Heart right ventricle (tissue), 16 donors: ENCODE results near the gene RASSF8. TPM values are rescaled to one million over a fixed set of nuclear protein-coding genes. Genes with fewer than 3 reads are reported as not detected.
A peak's percentile ranks its signal among the peaks of the same experiment; 100 is the strongest.

ENCODE experiments used
- ATAC-seq, 8 donors: fragments of 200-7000 bp; cut with Tn5 transposase; one replicate each; pipeline ENCODE4 v1.9.1; 2020; ENCODE audit warnings: mild to moderate bottlenecking in 8 of 8, moderate library complexity in 8 of 8, moderate number of reproducible peaks in 1 of 8
- DNase-seq, 2 donors: peaks; one replicate each; pipeline ENCODE4 v3.0.0-alpha.2; 2020
- H3K27ac ChIP-seq, 10 donors: fragments of 200-600 bp; sonication (generic) in 2 of 10; one replicate each; pipeline versions ENCODE4 v1.5.0 to v1.8.0; 2020 to 2022; ENCODE audit warnings: mild to moderate bottlenecking in 3 of 10
- H3K27me3 ChIP-seq, 7 donors: fragments of 200-600 bp; one replicate each; pipeline ENCODE4 v1.8.0; 2021 to 2022; ENCODE audit warnings: mild to moderate bottlenecking in 2 of 7
- H3K36me3 ChIP-seq, 9 donors: fragments of 200-600 bp; sonication (generic) in 1 of 9; one replicate each; pipeline versions ENCODE4 v1.5.0 to v1.8.0; 2020 to 2022; ENCODE audit warnings: mild to moderate bottlenecking in 2 of 9
- H3K4me1 ChIP-seq, 9 donors: fragments of 200-600 bp; sonication (generic) in 1 of 9; one replicate each; pipeline versions ENCODE4 v1.5.0 to v1.8.0; 2020 to 2022; ENCODE audit warnings: mild to moderate bottlenecking in 4 of 9
- H3K4me3 ChIP-seq, 10 donors: fragments of 200-600 bp; sonication (generic) in 2 of 10; one replicate each; pipeline versions ENCODE4 v1.5.0 to v1.8.0; 2020 to 2022; ENCODE audit warnings: mild to moderate bottlenecking in 7 of 10, moderate library complexity in 2 of 10
- H3K9me3 ChIP-seq, 11 donors: fragments of 200-600 bp in 10 of 11; sonication (generic) in 2 of 11; one replicate each; pipeline versions ENCODE4 v1.5.0 to v1.8.0; 2013 to 2022; ENCODE audit warnings: mild to moderate bottlenecking in 2 of 11, control low read depth in 1 of 11, moderate library complexity in 1 of 11
- WGBS, 2 donors: extraction: QIAGEN DNeasy Blood & Tissue Kit; methylation state at CpG; one replicate each; pipeline ENCODE4 v1.1.7; 2013; ENCODE audit warnings: inconsistent platforms in 1 of 2; 5-methylcytosine and 5-hydroxymethylcytosine counted together
- intact Hi-C, 10 donors: fragments of 100-400 bp; cut with DNase I; formaldehyde crosslinking; loops; one replicate each; pipeline versions ENCODE4 v1.11.1 to v1.14.2; 2022
- polyA plus RNA-seq, 2 donors: library from polyadenylated mRNA; stranded (reverse); fragments of 200-250 nt; gene quantifications; one replicate each; pipeline ENCODE4 v1.2.3, GENCODE V29; 2013
- total RNA-seq, 10 donors: library from RNA; stranded (reverse); fragmentation: NEBNext Ultra II Directional in 3 of 10; extraction: Animal tissue kit (Norgen Biotek cat#: 25700) in 3 of 10; gene quantifications; one replicate each; pipeline versions ENCODE4 v1.2.1 to v1.2.4, GENCODE V29; 2021 to 2023
- TF ChIP-seq, protein P1 (sequence below), 9 donors: fragments of 200-600 bp; sonication (generic) in 2 of 9; IDR thresholded peaks; one replicate each; pipeline versions ENCODE4 v1.5.0 to v1.8.0; 2021 to 2022; ENCODE audit warnings: antibody characterized with exemption in 9 of 9, mild to moderate bottlenecking in 5 of 9, moderate library complexity in 1 of 9
- donor health status: Arrhythmogenic right ventricular cardiomyopathy.
- donor health status: ischemic (EF 13 %, LVEDD 7.1; RV severe dilation, severe dysfunction).
- donor health status: healthy with polysubstance abuse.
- donor health status: DM: no; HTN: yes; CAD: no.
- donor health status: DM: no; HTN: no; CAD: no.
- donor health status: ischemic (EF 25% LVEDD 6.9; RV normal size, moderate dysfunction).
- donor health status: ischemic (EF 25% LVEDD 5.7; RV mildly dilated, moderate dysfunction).
- donor health status: healthy.
- donor health status: DM: yes; HTN: yes; CAD: no.
- donor health status: Ischemic cardiomyopathy.
- donor health status: ischemic (EF 35%, LVEDD 5.7; RV mildly dilated, moderate dysfunction).
- donor health status: nonischemic (EF 11% LVEDD 7.7; RV severe dilation, severe dysfunction).
- donor health status: DM: yes; HTN: yes; CAD: no.
- donor health status: PGD.
- donor health status: ischemic (EF 29% LVEDD 5.4; RV normal size, mild dysfunction).
- donor health status: nonischemic (EF 23%, LVEDD 6.1; RV moderate dilation, normal function).

RASSF8 gene
- total and polyA plus RNA-seq, 12 donors, result 5.7 to 43.9 (median 28.9) TPM

DNA sequence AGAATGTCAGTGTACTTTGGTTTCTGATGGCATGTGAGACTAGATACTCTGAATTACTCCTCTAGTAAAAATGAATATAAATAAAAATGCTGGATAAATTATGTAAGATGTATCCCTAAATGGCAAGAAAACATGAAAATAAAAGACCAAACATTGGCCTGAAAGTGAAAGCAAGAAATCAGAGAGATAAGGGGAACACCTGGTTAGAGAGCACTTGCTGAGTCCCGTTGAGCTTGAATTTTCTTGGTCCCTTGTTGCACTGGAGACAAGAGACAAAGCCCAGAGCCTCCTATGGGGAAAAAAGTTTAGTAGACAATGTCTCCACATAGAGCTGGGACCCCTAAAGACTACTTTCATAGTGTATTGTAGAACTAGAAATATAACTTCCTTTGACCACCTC lies 23.9 kb downstream of the RASSF8 start:
- no peak overlapping the region for H3K4me3 ChIP-seq
- DNase-seq, result no peak
- no peak overlapping the region for H3K27ac ChIP-seq
- 0% methylated on average over 1 of the region's 1 CpG for WGBS, 2 donors
- TF ChIP-seq, protein P1, sequence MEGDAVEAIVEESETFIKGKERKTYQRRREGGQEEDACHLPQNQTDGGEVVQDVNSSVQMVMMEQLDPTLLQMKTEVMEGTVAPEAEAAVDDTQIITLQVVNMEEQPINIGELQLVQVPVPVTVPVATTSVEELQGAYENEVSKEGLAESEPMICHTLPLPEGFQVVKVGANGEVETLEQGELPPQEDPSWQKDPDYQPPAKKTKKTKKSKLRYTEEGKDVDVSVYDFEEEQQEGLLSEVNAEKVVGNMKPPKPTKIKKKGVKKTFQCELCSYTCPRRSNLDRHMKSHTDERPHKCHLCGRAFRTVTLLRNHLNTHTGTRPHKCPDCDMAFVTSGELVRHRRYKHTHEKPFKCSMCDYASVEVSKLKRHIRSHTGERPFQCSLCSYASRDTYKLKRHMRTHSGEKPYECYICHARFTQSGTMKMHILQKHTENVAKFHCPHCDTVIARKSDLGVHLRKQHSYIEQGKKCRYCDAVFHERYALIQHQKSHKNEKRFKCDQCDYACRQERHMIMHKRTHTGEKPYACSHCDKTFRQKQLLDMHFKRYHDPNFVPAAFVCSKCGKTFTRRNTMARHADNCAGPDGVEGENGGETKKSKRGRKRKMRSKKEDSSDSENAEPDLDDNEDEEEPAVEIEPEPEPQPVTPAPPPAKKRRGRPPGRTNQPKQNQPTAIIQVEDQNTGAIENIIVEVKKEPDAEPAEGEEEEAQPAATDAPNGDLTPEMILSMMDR (IDR thresholded peaks at IDR 0.05), result no peak
- H3K27me3 ChIP-seq, result no peaks in the 10 kb centered on the region
- intact Hi-C loops, result no loop called here
- no peak for ATAC-seq
- H3K9me3 ChIP-seq, result no peaks in the 10 kb centered on the region
- H3K4me1 ChIP-seq, result peaks cover 0 to 62% (median 22%) of the 10 kb centered on the region in 9 donors
- no peaks in the 10 kb centered on the region for H3K36me3 ChIP-seq

DNA sequence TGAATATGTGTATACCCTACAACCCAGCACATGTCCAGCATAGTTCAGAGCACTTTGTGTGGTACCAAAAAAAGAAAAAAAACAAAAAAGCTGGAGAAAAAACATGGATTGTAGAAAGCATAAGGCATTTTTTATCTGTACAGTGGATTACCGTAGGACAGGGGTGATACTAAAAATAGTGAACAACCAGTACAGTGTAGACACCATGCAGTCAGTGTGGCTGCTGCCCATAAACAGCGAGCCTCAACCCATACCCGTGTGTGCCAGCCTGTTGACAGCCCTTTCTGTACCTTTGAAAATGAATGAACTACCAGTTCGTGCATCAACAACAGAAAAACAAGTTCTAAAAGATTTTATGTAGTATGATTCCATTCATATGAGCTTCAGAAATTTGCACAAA lies 25.1 kb downstream of the RASSF8 start:
- Histone ChIP-seq H3K36me3 (no peaks in the 10 kb centered on the region), H3K4me1 (peaks cover 0 to 60% (median 15%) of the 10 kb centered on the region in 9 donors), H3K27me3 (no peaks in the 10 kb centered on the region), H3K27ac (no peak overlapping the region), H3K9me3 (no peaks in the 10 kb centered on the region), H3K4me3 (no peak overlapping the region)
- intact Hi-C loops, result no loop called here
- 55 to 68% methylated on average over 4 of the region's 4 CpGs for WGBS, 2 donors
- no peak for DNase-seq
- TF ChIP-seq, protein P1 (IDR thresholded peaks at IDR 0.05), result no peak
- ATAC-seq, result peak in 2 of 8 donors; percentile 65 to 81

DNA sequence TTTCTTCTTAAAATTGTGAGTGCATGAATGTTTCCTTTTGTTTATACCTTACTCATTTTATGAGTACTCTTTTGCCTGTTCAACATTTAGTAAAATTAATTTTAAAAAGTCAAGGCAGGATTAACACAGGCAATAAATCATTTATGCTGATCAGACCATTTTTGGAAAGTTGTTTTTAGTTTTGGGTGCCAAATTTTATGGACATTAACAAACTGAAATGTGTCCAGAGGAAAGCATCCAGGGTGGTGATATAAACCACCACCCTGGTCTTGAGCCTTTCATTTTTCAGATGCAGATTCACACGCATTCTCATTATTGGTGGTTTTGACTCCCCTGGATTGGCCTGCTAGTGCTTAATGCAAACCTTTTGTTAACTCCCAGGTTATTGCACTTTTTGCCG lies 26.3 kb downstream of the RASSF8 start:
- no peak overlapping the region for H3K4me3 ChIP-seq
- 93 to 97% methylated on average over 2 of the region's 2 CpGs for WGBS, 2 donors
- no peak for ATAC-seq
- peaks cover 0 to 54% (median 11%) of the 10 kb centered on the region in 9 donors for H3K4me1 ChIP-seq
- H3K27me3 ChIP-seq, result no peaks in the 10 kb centered on the region
- intact Hi-C loops, result no loop called here
- no peaks in the 10 kb centered on the region for H3K36me3 ChIP-seq
- H3K27ac ChIP-seq, result no peak overlapping the region
- no peak for DNase-seq
- H3K9me3 ChIP-seq, result no peaks in the 10 kb centered on the region
- TF ChIP-seq, protein P1 (IDR thresholded peaks at IDR 0.05), result no peak

DNA sequence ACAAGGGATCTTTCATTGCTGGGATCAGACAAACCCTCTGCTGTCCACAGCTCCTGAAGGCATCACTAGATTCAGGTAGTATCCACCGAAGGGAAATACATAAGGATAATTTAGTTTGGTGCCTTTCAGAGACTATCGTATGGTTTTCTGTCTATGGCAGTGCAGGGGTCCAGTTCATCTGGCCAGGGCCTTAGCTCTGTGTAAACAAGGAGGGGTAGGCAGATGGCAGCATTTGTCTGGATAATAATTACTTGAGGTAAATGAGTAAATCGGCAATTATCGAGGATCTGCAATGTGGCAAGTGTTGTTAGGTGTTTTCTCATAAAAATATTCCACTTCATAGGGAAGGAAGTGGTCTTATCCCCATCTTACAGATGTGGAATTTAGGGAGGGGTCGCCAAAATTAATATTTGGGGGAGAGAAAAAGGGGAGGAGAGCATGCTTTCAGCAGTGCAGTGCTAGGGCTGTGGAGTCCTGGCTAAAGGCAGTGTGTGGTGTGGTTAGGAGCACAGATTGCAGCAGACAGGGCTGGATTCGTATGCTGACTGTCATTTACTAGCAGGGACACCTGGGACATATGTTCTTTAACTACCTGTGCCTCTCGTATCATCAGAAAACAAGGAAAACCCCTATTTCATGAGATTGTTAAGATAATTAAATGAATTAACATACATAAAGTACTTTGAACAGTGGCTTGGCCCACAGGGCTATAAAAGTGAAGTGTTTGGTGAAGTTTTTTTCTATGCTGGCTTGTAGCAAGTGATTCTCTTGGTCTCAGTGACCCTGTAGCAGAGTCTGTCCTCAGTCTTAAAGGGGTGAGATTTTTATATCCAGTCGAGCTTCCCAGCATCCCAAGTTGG lies 27.1 kb downstream of the RASSF8 start:
- TF ChIP-seq, protein P1 (IDR thresholded peaks at IDR 0.05), result no peak
- ATAC-seq (no peak), DNase-seq (no peak)
- intact Hi-C loops, result no loop called here
- Histone ChIP-seq H3K36me3 (no peaks in the 10 kb centered on the region), H3K27ac (no peak overlapping the region), H3K4me1 (peaks cover 0 to 54% (median 11%) of the 10 kb centered on the region in 9 donors), H3K4me3 (no peak overlapping the region), H3K27me3 (no peaks in the 10 kb centered on the region), H3K9me3 (no peaks in the 10 kb centered on the region)
- 82 to 84% methylated on average over 8 of the region's 8 CpGs for WGBS, 2 donors
